C4-2B (cell line): Measurements from ENCODE around the gene MS4A12.

Experiments used
- CTCF ChIP-seq: fragments of 450-650 bp; conservative IDR thresholded peaks from 2 replicates; pipeline ENCODE4 v1.5.1; 2017; ENCODE audit warnings: mild to moderate bottlenecking
- ZFX ChIP-seq: fragments of 450-650 bp; IDR thresholded peaks from 2 replicates; pipeline ENCODE4 v1.6.1; 2017

DNA sequence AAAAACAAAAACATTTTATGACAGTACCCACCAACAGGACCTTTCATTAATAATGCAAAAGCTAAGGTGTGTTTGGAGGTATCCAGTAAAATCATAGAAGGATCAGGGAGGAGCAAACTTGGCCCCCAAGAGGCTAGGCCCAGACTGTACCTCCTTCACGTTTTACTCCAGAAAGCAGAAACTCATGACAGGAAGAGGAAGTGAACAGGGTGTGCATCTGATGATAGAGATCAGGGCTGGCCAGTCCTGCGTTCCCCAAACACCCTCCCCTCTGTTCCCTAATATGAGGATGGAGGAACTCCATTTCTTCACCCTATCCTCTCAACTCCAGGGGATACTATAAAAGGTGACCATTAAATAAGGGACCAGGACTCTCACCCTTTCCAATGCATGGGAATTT lies 10.2 kb upstream of the MS4A12 start:
- TF ChIP-seq CTCF (no peak), ZFX (no peak)
